Left forelimb (tissue), 1 donor: ENCODE data around the gene PITPNC1.
"Not testable (repeated sequence)": the region's sequence is repeated elsewhere in the genome, so short reads cannot be mapped to it uniquely, and the experiment has no call there.

Experiments used
- DNase-seq: peaks from one replicate; pipeline ENCODE4 v3.0.0-alpha.2; 2018; ENCODE audit warnings: low spot score

The PITPNC1 gene

GRCh38 chr17:67461876-67462275 lies 84.8 kb downstream of the PITPNC1 start:
- DNase-seq, result no peak

GRCh38 chr17:67466251-67466796 lies 89.2 kb downstream of the PITPNC1 start:
- no peak for DNase-seq

- DNase-seq, result no peak
Measured at GRCh38 chr17:67467500-67468455, 90.7 kb downstream of the PITPNC1 start.

GRCh38 chr17:67469208-67469980 lies 92.3 kb downstream of the PITPNC1 start:
- no peak for DNase-seq

GRCh38 chr17:67470163-67470562 lies 93.1 kb downstream of the PITPNC1 start:
- no peak for DNase-seq

GRCh38 chr17:67471118-67471517 lies 94.0 kb downstream of the PITPNC1 start:
- DNase-seq, result no peak

- not testable (repeated sequence) for DNase-seq
Measured at GRCh38 chr17:67472606-67473005, 95.5 kb downstream of the PITPNC1 start.

- DNase-seq, result no peak
Measured at GRCh38 chr17:67474081-67474661, 97.1 kb downstream of the PITPNC1 start.

- peak; percentile 82 for DNase-seq
Measured at GRCh38 chr17:67475161-67475937, 98.3 kb downstream of the PITPNC1 start.

GRCh38 chr17:67476787-67477335 lies 99.8 kb downstream of the PITPNC1 start:
- DNase-seq, result no peak

GRCh38 chr17:67477687-67478086 lies 100.6 kb downstream of the PITPNC1 start:
- DNase-seq, result no peak

GRCh38 chr17:67478401-67479041 lies 101.4 kb downstream of the PITPNC1 start:
- DNase-seq, result no peak

GRCh38 chr17:67479148-67479547 lies 102.1 kb downstream of the PITPNC1 start:
- DNase-seq, result no peak

- DNase-seq, result not testable (repeated sequence)
Measured at GRCh38 chr17:67480959-67481358, 103.9 kb downstream of the PITPNC1 start.

- no peak for DNase-seq
Measured at GRCh38 chr17:67481808-67482207, 104.7 kb downstream of the PITPNC1 start.

- no peak for DNase-seq
Measured at GRCh38 chr17:67482764-67483163, 105.7 kb downstream of the PITPNC1 start.

- DNase-seq, result no peak
Measured at GRCh38 chr17:67484261-67484660, 107.2 kb downstream of the PITPNC1 start.

- DNase-seq, result no peak
Measured at GRCh38 chr17:67485666-67486065, 108.6 kb downstream of the PITPNC1 start.

GRCh38 chr17:67487506-67487905 lies 110.4 kb downstream of the PITPNC1 start:
- no peak for DNase-seq

GRCh38 chr17:67488161-67488560 lies 111.1 kb downstream of the PITPNC1 start:
- DNase-seq, result no peak

GRCh38 chr17:67488768-67489167 lies 111.7 kb downstream of the PITPNC1 start:
- no peak for DNase-seq
